Measurements from ENCODE around the gene MAIP1. TPM values are rescaled to one million over a fixed set of nuclear protein-coding genes. Genes with fewer than 3 reads are reported as not detected.

Gene MAIP1
- total and polyA plus RNA-seq, 2 donors (not counting 1 experiment from before 2014, with no cell fraction given) = 14.5 to 24.8 TPM

GRCh38 chr2:199984755-199985154 lies 29.4 kb downstream of the MAIP1 start:
- TF ChIP-seq CTCF (conservative IDR thresholded peaks at IDR 0.05 in 1 of 2, IDR thresholded peaks at IDR 0.05 in 1 of 2; ENCODE audit: low read depth in 1 of 2, low read length in 2 of 2) = no peak
- no peak for TF ChIP-seq EZH2 (IDR thresholded peaks at IDR 0.05; ENCODE audit: low read length, missing control alignments)
- Histone ChIP-seq H3K4me1 (ENCODE audit: control insufficient read depth, extremely low read depth, insufficient read depth, low read length) (peaks cover 2% of the 10 kb centered on the region), H3K9me3 (ENCODE audit: control insufficient read depth, insufficient read depth, low read depth, low read length) (no peaks in the 10 kb centered on the region), H3K36me3 (ENCODE audit: control insufficient read depth, insufficient read depth, low read length) (no peaks in the 10 kb centered on the region), H2AFZ (ENCODE audit: low read length) (no peak overlapping the region), H3K4me3 (replicated peaks in 1 of 4; ENCODE audit: control extremely low read depth in 1 of 4, insufficient read depth in 1 of 4, low read depth in 3 of 4, low read length in 4 of 4) (no peak overlapping the region), H3K4me2 (ENCODE audit: extremely low read depth, insufficient read depth, low read length) (no peak overlapping the region), H3K79me2 (ENCODE audit: control insufficient read depth, insufficient read depth, low read length) (no peaks in the 10 kb centered on the region), H3K9ac (ENCODE audit: insufficient read depth, low read length) (no peak overlapping the region), H3K27me3 (ENCODE audit: control insufficient read depth, insufficient read depth, low read length) (no peaks in the 10 kb centered on the region), H4K20me1 (ENCODE audit: control insufficient read depth, extremely low read depth, insufficient read depth, low read length) (no peaks in the 10 kb centered on the region), H3K27ac (ENCODE audit: insufficient read depth, low read length) (no peak overlapping the region)
- DNase-seq (ENCODE audit: low read depth in 2 of 2) = no peak

GRCh38 chr2:199985625-199986207 lies 30.3 kb downstream of the MAIP1 start:
- Histone ChIP-seq H4K20me1 (ENCODE audit: control insufficient read depth, extremely low read depth, insufficient read depth, low read length) (no peaks in the 10 kb centered on the region), H3K36me3 (ENCODE audit: control insufficient read depth, insufficient read depth, low read length) (no peaks in the 10 kb centered on the region), H3K4me2 (ENCODE audit: extremely low read depth, insufficient read depth, low read length) (no peak overlapping the region), H3K9me3 (ENCODE audit: control insufficient read depth, insufficient read depth, low read depth, low read length) (no peaks in the 10 kb centered on the region), H3K79me2 (ENCODE audit: control insufficient read depth, insufficient read depth, low read length) (no peaks in the 10 kb centered on the region), H3K27ac (ENCODE audit: insufficient read depth, low read length) (no peak overlapping the region), H3K4me1 (ENCODE audit: control insufficient read depth, extremely low read depth, insufficient read depth, low read length) (no peaks in the 10 kb centered on the region), H2AFZ (ENCODE audit: low read length) (peak overlapping the region; percentile 18), H3K27me3 (ENCODE audit: control insufficient read depth, insufficient read depth, low read length) (no peaks in the 10 kb centered on the region), H3K9ac (ENCODE audit: insufficient read depth, low read length) (no peak overlapping the region), H3K4me3 (replicated peaks in 1 of 4; ENCODE audit: control extremely low read depth in 1 of 4, insufficient read depth in 1 of 4, low read depth in 3 of 4, low read length in 4 of 4) (no peak overlapping the region)
- TF ChIP-seq CTCF (conservative IDR thresholded peaks at IDR 0.05 in 1 of 2, IDR thresholded peaks at IDR 0.05 in 1 of 2; ENCODE audit: low read depth in 1 of 2, low read length in 2 of 2) (peak; percentile 72 to 84), EZH2 (IDR thresholded peaks at IDR 0.05; ENCODE audit: low read length, missing control alignments) (no peak)
- DNase-seq (ENCODE audit: low read depth in 2 of 2) = peak; percentile 61 to 85

- Histone ChIP-seq H3K36me3 (ENCODE audit: control insufficient read depth, insufficient read depth, low read length) (no peaks in the 10 kb centered on the region), H3K4me3 (replicated peaks in 1 of 4; ENCODE audit: control extremely low read depth in 1 of 4, insufficient read depth in 1 of 4, low read depth in 3 of 4, low read length in 4 of 4) (no peak overlapping the region), H3K27me3 (ENCODE audit: control insufficient read depth, insufficient read depth, low read length) (no peaks in the 10 kb centered on the region), H3K4me2 (ENCODE audit: extremely low read depth, insufficient read depth, low read length) (no peak overlapping the region), H3K4me1 (ENCODE audit: control insufficient read depth, extremely low read depth, insufficient read depth, low read length) (no peaks in the 10 kb centered on the region), H3K9me3 (ENCODE audit: control insufficient read depth, insufficient read depth, low read depth, low read length) (no peaks in the 10 kb centered on the region), H3K79me2 (ENCODE audit: control insufficient read depth, insufficient read depth, low read length) (no peaks in the 10 kb centered on the region), H3K27ac (ENCODE audit: insufficient read depth, low read length) (no peak overlapping the region), H4K20me1 (ENCODE audit: control insufficient read depth, extremely low read depth, insufficient read depth, low read length) (no peaks in the 10 kb centered on the region), H2AFZ (ENCODE audit: low read length) (no peak overlapping the region), H3K9ac (ENCODE audit: insufficient read depth, low read length) (no peak overlapping the region)
- no peak for DNase-seq (ENCODE audit: low read depth in 2 of 2)
- TF ChIP-seq CTCF (conservative IDR thresholded peaks at IDR 0.05 in 1 of 2, IDR thresholded peaks at IDR 0.05 in 1 of 2; ENCODE audit: low read depth in 1 of 2, low read length in 2 of 2) (no peak), EZH2 (IDR thresholded peaks at IDR 0.05; ENCODE audit: low read length, missing control alignments) (no peak)
These were observed 32.2 kb downstream of the MAIP1 start for GRCh38 chr2:199987586-199987985.

Data from fibroblast of lung (primary cell).